T47D (cell line): Measurements from ENCODE around the gene CHST9.
"Not testable (repeated sequence)": the region's sequence is repeated elsewhere in the genome, so short reads cannot be mapped to it uniquely, and the experiment has no call there.

Experiments used
- DNase-seq, 2 experiments: peaks; one replicate each; pipeline versions ENCODE4 v3.0.0 to v3.0.0-alpha.2; 2011 to 2012; ENCODE audit warnings: low read depth in 1 of 2, low spot score in 1 of 2
- JUND ChIP-seq: IDR thresholded peaks from 2 replicates; pipeline ENCODE4 v1.6.1; 2012; ENCODE audit warnings: low read depth
- in situ Hi-C: cut with HindIII; loops from 2 replicates; pipeline ENCODE4 v1.10.0; 2016; ENCODE audit warnings: low sequenced_read_pairs, low pct_unique_long_range_greater_than_20kb

CHST9 gene

GRCh38 chr18:26965206-26965605 lies 219.9 kb downstream of the CHST9 start:
- TF ChIP-seq JUND: no peak
- no peak for DNase-seq
- in situ Hi-C loops: no loop called here

DNA sequence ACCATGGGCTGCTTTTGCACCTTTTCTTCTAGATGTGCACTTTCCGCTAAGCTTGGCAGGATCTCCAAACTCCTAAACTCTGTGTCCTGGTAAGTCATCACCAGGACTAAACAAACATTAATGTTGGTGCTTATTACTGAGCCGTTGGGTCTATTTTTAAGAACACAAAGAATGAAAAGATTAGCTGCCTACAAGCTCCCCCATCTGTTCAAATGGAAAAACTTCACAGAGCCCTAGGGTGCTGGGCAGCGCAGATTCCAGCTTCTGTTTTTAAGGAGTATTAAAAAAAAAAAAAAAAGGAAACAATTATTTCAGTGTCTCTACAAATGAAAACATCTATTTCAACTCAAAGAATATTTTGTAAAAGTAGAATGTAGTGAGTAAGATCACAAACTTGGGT lies 221.8 kb downstream of the CHST9 start:
- peak in 1 of 2 experiments; percentile 51 for DNase-seq
- no peak for TF ChIP-seq JUND
- in situ Hi-C loops: no loop called here

- DNase-seq: no peak
- no peak for TF ChIP-seq JUND
- in situ Hi-C loops: no loop called here
Observed at GRCh38 chr18:26961839-26962238, 223.3 kb downstream of the CHST9 start.

- in situ Hi-C loops: no loop called here
- no peak for DNase-seq
- no peak for TF ChIP-seq JUND
Observed at GRCh38 chr18:26960911-26961310, 224.2 kb downstream of the CHST9 start.

GRCh38 chr18:26956863-26957262 lies 228.2 kb downstream of the CHST9 start:
- no peak for TF ChIP-seq JUND
- no peak for DNase-seq
- in situ Hi-C loops: no loop called here

GRCh38 chr18:26948703-26949102 lies 236.4 kb downstream of the CHST9 start:
- no peak for TF ChIP-seq JUND
- DNase-seq: no peak
- in situ Hi-C loops: no loop called here

- DNase-seq: no peak
- TF ChIP-seq JUND: no peak
- in situ Hi-C loops: no loop called here
Observed at GRCh38 chr18:26943906-26944305, 241.2 kb downstream of the CHST9 start.

GRCh38 chr18:26941584-26941983 lies 243.5 kb downstream of the CHST9 start:
- peak in 1 of 2 experiments; percentile 73 for DNase-seq
- in situ Hi-C loops: no loop called here
- no peak for TF ChIP-seq JUND

GRCh38 chr18:26940744-26941398 lies 244.2 kb downstream of the CHST9 start:
- in situ Hi-C loops: no loop called here
- TF ChIP-seq JUND: no peak
- DNase-seq: no peak

- DNase-seq: no peak
- in situ Hi-C loops: no loop called here
- no peak for TF ChIP-seq JUND
Observed at GRCh38 chr18:26931659-26932058, 253.4 kb downstream of the CHST9 start.

GRCh38 chr18:26930630-26931029 lies 254.5 kb downstream of the CHST9 start:
- in situ Hi-C loops: no loop called here
- no peak for TF ChIP-seq JUND
- DNase-seq: no peak

- DNase-seq: no peak
- no peak for TF ChIP-seq JUND
- in situ Hi-C loops: no loop called here
Observed at GRCh38 chr18:26928670-26929313, 256.3 kb downstream of the CHST9 start.

- in situ Hi-C loops, DNase-seq: not testable (repeated sequence)
Observed at GRCh38 chr18:26927822-26928221, 257.3 kb downstream of the CHST9 start.
